ENCODE results near the gene IGFLR1.
A peak's percentile ranks its signal among the peaks of the same experiment; 100 is the strongest.

Gene IGFLR1

DNA sequence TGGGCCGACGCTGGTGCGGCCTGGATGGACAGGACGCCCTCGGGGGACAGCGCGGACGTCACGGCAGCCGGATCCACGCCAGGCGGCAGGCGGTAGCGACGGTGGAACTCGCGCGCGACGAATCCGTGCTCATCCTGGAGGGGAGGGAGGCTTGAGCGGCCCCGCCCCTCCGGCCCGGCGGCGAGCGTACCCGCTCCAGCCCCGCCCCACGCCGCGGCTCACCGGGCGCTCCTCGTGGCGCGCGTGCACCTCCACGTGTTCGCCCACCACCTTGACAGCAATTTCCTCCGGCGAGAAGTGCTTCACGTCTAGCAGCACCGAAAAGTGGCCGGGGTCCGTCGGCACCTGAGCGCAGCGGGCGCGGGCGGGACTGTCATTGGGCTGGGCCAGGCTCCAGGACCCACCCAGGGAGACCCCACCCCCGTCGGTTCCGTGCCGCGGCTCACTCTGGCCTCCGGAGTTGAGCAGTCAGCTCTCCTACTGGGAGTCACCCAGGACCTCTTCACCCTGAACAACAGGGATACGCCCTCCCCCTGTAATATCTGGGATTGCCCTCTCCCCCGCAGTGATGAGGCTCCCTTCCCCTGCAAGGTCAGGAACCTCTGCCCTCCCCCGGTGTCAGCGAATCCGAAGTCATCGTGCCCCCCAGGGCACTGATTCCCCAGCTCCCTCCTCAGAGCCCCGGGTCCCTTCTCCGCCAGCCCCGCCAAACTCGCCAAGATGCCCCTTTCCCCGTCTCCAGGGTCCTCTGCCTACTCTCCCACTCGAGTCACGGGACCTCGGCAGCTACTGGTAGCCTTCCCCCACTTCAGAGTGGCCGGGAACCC, 13.5 kb upstream of the IGFLR1 start:
- no peak for DNase-seq

DNA sequence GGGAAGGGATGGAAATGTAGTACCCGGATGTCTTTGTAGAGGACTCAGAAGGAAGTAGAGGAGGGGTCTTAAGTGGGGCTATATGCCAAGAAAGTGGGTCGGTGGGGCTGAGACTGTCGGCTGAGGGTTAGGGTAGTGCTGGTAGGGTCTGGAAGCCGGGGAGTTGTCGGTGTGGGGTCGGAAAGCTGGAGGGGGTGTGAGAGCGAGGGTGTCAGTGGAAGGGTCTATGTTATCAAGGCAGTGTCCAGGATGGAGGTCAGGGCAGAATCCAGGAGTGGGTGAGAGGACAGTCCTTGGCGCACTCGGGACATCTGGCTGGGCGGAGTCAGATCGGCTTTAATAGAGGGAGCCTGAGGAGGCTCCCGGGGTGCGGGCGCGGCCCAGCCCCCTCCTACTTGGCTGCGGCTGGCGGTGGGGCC, 12.9 kb upstream of the IGFLR1 start:
- DNase-seq, result no peak

DNA sequence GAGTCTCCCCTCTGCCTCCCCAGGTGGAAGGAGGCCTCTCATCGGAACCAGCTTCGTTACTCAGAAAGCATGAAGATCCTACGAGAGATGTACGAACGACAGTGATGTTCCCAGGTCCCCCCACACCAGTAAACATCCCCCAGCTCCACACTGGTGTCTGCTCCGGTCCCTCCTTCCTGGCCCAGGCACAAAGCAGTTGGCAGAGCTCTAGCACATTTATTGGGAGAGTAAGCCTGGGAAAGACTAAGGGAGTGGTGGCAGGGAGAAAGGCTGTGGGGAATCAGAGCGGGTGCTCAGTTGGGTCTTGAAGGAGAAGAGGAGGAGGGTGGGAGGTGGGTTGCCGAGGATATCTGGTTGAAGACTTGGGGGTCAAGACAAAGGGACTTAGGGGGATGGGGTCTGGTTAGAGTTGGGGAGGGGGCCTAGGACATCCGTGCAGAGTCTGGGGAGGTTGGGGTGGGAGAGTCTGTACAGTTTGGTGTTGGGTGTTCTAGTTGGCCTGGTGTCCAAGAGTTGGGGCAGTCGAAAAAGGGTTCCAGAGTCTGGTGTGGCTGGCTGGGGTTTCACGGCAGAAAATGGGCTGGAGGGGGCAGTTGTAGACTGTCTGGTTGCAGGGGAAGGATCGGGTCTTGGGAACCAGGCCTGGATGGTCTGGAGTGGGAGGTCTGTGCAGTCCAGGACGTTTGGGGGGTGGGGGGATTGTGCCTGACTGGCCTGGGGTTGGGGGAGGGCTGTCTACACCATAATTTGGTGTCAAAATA, 12.3 kb upstream of the IGFLR1 start:
- DNase-seq, result no peak

DNA sequence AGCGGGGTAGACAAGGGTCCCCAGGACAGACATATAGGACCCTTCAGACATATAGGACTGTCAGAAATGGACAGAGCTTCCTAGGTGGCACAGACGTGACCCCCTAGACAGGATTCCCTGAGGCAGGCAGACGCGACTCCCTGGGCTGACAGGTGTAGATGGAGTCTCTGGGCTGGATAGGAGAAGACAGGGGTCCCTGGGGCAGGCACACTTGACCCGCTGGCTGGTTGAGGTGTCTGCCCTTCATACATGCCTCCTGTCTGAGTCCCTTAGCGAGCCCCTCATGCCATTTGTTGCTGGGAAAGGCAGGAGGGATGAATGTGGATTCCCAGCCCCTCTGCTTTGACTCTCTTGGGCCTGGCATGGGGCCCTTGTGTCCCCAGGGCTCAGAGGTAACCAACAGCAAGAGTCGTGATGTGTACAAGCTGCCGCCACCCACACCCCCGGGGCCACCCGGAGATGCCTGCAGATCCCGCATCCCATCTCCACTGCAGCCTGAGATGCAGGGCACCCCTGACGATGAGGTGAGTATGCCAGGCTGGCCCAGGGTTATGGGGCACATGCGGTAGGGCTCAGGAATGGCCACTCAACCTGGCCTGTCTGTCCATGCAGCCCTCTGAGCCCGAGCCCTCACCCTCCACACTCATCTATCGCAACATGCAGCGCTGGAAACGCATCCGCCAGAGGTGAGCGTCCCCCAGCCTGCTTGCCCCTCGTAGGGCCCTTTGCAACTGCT, 11.6 kb upstream of the IGFLR1 start:
- no peak for DNase-seq

DNA sequence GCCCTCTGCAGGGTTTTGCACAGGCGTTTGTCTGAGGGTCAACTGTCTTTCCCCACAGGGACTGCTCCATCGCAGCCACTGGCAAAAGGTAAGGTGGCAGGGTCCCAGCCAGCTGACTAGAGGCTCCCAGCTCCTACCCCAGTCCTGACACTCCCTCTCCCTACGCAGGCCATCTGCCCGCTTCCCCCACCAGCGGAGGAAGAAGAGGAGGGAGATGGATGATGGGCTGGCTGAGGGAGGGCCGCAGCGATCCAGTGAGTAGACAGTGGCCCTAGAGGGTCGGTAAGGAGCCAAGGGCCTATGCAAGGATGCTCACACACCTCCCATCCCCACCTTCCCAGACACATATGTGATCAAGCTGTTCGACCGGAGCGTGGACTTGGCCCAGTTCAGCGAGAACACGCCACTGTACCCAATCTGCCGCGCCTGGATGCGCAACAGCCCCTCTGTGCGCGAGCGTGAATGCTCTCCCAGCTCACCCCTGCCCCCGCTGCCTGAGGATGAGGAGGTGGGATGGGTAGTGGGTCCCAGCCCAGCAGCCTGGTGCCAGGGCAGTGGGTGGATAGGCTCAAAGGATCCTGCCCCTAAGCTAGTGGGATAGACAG, 10.6 kb upstream of the IGFLR1 start:
- no peak for DNase-seq

DNA sequence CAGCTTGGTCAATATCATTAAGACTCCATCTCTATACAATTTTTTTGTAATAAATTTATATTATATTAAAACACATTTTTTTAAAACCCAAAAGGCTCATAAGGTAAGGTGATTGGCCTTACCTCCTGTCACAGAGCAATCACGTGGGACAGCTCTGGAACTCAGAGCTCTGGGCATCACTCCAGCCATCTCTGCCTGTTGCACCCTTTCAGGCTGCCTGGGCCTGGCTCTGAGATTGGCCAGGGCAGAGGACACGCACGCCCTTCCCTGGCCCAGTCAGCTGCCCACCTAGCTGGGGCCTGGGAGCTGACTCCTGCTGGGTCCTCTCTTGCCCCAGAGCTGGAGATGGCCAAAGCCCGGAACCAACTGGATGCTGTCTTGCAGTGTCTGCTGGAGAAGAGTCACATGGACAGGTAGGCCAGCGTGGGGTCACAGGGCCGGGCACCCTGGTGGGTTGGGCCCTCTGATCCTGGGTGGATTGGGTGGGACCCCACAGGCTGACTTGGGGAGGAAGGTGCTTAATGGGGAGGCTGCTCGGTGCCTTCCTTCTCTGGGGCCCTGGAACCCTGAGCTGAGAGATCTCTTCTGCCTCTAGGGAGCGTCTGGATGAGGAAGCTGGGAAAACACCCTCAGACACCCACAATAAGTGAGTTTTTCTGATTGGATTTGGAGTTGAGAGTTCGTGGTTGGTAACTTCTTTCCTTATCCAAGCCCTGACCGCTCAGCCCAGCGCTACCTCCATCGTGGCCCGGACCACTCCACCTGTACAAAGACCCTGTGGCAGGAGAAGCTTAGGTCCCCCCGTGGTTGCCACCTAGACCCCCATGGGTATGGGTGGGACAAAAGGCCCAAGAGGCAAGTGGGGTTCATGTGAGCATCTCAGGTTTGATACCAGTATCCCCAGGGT, 9.8 kb upstream of the IGFLR1 start:
- no peak for DNase-seq

DNA sequence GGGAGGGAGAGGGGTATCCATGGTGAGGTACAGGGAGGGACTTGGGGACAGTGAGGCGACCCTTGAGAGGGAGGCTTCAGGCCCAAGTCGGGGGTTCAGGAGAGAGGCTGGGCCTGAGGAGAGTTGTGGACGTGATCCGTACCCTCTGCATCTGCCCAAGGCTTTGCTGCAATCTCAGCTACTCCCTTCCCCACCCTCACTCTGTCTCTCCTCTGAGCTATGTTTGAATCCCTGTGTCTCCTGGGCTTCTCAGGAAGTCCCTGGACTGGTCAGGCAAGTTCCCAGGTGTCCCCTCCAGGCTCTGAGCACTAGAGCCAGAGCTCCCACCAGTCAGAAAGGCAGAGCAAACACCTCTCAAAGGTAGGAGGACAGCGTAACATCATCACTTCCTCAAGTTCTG, 7.9 kb upstream of the IGFLR1 start:
- DNase-seq, result no peak

DNA sequence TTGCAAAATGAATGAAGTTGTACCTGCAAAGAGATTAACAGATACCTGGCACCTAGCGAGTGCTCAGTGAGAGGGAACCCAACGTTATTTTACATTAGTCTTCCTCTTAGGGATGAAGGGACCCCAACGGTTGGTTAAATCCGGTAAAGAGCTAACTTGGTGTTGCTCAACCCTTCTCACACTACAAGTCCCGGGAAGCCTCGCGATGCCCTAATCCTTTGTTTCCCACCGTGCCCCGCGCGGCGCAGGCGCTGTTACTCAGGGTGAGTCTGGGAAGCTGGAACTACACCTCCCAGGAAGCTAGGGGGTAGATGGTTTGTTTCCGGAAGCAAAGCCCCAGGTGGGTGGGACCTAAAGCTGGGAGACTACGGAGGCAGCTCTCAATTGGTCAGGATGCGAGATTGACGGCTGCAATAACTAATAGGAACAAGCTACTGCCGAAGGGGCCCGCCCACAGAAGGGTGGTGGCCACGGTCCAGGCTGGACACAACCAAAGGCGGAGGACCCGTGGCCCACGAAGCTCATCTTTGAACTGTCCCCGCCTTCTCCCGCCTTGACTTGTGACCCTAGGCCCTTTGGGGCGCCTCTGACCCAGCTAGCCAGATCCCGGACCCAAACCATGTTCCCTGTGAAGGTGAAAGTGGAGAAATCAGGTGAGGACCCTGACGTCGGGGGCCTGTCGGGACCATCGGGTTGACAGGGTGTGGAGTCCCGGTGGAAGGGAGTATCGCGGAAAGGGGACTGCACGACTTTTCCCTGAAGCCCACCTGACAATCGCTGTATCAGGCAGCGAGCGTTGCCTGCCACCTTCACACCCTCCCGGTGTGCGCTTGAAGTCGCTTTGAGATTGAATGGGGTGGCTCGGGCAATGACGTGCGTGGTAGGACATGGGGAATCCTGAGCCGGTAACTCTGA, 6.1 kb upstream of the IGFLR1 start, which contains the start of gene LIN37:
LIN37 (plus strand) TSS at position 471 of the 915 bp plus-strand sequence; CDS start at position 620, 149 bp downstream.
- DNase-seq, result peak; percentile 95 to 96

DNA sequence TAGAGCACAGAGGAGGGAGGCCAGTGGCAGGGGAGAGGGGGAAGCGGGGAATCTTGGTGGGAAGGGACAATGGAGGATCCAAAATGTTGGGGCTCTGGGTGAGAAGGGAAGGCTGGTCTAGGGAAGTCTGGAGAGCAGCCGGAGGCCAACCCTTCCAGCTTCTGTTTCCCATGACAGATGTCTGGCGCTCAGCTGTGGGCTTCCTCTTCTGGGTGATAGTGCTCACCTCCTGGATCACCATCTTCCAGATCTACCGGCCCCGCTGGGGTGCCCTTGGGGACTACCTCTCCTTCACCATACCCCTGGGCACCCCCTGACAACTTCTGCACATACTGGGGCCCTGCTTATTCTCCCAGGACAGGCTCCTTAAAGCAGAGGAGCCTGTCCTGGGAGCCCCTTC, 4.3 kb upstream of the IGFLR1 start:
- DNase-seq, result no peak

DNA sequence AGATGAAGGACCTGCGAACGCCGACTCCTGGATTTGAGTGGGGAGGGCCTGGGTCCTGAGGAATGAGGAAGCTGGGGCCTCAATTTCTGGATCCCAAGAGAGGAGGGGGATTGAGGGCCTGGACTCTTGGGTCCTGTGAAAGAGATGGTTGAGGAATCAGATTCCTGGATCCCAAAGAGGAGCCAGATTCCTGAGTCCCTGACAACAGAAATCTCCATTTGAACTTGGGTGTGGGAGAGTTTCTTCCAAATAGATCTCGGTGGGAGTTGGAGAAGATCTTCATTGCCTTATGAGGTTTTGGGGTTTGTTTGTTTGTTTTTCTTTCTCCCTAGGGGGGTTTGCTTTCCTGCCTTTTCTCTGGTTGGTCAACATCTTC, 3.8 kb upstream of the IGFLR1 start:
- DNase-seq, result no peak

DNA sequence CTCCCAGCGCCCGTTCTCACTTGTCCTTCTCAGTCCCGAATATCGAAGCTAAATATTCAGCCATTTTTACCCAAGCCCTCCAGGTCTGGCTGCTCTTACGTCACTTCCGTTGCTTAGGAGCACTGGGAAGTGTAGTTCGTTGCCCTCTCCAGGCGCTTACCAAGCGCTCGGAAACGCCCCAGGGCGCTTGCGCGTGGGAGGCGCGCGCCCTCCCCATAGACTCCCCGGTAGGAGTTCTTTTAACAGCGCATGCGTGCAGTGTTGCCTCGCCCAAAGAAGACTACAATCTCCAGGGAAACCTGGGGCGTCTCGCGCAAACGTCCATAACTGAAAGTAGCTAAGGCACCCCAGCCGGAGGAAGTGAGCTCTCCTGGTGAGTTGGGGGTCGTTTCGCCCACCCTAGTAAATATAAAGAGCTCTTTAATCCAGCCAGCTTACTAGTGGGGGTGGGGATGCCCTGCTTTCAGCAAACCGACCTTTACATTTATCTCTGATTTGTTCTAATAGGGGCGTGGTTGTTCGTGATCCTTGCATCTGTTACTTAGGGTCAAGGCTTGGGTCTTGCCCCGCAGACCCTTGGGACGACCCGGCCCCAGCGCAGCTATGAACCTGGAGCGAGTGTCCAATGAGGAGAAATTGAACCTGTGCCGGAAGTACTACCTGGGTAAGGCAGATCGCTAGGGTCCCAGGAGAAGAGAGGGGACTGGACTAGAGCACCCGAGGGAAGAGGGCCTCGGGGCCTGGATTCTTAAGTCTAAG, 3.3 kb upstream of the IGFLR1 start, which contains the start of the genes PSENEN and U2AF1L4:
PSENEN (plus strand) TSS at position 324 of the 759 bp plus-strand sequence; CDS start at position 604, 280 bp downstream.
U2AF1L4 (minus strand) TSS at position 91 of the 759 bp plus-strand sequence; CDS start at position 64, 27 bp downstream.
- DNase-seq, result peak; percentile 94 to 96

DNA sequence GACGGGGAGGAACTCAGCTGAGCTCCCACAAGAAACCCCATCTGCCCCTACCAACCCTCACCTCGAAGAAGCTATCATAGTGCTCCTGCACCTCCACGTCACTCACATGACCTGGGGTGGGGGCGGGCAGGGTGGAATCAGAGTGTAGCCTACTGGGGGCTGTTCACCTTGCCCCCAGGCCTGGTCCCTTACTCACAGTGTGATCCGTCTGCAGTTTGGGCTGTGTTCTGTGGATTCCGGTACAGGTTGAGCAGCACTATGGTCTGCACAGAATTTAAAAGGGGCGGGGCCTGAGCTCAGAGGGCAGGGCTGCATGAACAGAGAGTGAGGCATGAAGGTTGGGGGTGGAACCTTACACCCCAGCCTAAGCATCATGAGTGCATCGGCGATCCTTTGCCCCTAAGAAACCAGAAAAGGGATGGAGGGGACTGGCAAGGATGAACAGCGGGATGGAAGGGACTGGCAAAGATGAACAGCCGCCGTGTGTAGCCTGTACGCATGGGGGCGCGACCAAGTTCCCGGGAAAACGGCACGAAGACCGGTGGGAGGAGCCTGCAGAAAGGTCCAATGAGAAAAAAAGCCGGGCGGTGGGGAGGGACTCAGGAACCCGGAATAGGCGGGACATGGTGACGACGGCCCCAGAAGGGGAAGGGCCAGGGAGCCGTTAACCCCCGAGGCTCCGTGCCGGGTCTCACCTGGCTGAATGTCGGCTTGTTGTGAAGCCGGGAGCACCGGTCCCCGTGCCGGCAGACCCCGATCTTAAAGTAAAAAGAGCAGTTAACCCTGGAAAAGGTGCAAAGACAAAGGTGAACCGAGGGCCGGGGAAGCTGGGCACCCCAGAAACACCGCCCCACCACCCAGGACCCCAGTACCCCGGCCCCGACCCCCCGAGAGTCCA, 2.4 kb upstream of the IGFLR1 start:
- peak; percentile 72 to 91 for DNase-seq

DNA sequence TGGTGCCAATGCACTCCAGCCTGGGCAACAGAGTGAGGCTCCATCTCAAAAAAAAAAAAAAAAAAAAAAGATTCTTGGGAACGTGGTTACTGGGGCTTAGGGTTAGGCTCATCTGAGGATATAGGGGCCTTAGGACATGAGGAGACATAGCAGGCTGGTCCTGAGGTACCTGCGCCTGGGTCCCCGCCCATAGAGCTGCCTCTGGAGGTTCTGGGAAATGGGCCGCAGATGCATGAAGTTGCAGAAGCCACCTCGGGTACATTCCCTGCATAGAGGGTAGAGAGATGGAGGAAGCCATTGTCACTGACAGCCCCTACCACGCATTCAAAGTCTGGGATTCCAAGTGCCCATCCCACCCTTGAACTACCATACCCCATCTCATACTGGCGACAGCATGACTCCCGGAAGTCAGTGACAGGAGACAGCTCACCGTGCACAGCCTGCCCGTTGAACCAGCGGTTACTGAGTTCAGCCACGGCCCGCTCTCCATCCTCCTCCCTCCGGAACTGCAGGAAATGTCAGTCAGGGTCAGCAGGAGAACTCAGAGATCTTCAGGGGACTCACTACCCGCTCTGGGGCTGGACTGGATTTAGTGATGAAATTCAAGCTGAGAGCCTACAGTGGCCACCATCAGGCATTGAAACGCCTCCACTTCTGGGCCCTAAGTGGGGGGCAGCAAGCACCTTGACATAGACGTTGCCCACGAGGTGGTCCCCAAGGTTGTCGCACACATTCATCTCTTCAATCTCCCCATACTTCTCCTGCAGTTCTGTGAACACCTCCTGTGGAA, 1.6 kb upstream of the IGFLR1 start:
- no peak for DNase-seq

DNA sequence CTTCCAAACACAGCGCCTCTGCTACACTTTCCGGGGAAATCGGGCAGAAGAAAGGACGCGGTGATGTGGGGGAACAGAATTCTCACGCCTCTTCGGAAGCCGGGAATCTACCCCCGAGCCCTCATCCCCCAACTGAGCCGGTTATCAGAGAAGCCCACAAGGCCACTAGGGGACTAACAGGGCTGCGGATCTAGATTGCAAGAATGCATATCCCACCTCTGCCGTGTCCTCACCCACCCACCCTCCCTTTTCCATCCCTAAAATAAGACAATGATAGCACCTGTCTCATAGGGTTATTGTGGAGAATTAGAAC, 1.1 kb downstream of the IGFLR1 start:
- no peak for DNase-seq

DNA sequence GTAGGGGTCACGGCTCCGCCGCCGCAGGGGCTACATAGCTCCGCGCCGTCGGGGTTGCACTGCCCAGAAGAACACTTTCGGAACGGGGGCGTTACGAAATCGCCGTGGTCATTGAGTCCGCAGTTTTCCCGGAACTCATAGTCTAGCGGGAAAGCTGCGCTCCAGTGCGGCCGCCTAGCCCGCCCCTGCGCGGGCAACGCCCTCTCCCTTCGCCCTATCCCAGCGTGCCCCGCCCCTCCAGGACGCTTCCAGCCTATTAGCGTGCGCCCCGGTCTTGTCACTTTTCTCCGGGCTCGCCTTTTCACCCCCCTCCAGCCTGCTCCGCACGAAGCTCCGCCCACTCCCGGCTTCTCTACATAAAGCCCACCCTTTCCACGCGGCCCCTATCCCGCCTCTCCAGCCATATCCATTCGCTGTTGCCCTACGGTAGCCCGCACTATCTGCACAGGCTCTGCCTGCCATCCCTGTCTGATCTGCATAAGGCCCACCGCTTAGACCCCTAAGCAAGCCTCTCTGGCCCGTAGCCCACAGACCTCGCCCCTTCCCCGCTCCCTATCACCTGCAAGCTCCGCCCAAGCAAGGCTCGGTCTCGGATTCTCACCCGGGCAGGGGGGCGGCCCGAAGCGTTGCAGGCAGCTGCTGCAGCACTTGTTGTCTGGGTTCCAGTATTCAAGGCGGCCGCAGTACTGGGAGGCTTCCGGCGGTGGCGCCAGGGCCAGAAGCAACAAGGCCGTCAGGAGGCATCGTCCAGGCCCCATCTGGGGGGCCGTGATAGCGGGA, 1.6 kb downstream of the IGFLR1 start:
- peak; percentile 88 to 89 for DNase-seq

DNA sequence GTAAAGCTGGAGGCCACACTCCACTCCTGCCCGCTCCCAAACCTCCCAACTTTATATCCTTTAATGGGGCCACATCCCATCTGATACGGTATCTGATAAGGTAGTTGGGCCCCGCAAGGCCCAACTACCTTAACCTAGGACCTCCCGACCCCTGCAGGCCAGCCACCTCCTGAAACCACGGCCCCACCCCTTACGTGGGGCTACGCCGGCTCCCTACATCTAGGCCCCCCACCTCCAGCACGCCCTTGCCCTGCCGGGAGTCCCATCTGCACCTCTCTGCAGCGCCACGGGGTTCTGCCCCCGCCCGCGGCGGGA, 2.2 kb downstream of the IGFLR1 start:
- DNase-seq, result no peak

Measured in SW 1271 (cell line).